HG03571 (cell line): ENCODE data around the gene MUC4.
"Not testable (repeated sequence)": the region's sequence is repeated elsewhere in the genome, so short reads cannot be mapped to it uniquely, and the experiment has no call there.

ENCODE experiments used
- ATAC-seq: cut with Tn5 transposase; IDR thresholded peaks from one replicate; pipeline ENCODE4 v1.9.1; 2021; ENCODE audit not compliant: unreplicated experiment

MUC4 gene

DNA sequence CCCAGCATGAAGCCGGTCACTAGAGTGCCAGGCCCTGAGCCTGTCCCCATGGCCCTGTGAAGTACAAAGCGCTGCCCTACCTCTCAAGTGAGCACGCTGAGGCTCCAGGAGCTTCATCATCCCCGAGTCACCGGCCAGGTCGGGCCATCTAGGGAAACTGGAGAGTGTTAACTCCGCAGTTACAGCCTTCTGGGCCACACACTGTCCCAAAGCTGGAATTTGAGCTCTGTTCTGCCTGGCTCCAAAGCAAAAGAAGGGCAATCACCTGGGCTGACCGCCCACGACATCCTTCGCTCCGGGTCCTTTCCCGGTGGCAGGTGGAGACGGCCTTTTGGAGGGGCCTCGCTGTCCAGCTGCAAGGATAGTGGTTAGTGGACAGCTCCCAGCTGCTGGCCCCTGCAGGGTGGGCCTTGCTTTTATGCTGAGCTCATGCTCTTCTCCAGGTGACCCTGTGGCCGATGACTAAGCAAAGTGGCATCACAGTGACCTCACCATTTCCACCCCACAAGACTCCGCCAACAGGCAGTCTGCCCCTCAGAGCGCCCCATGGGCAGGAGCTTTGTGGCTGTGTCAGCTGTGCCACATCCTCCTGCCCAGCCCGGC is 3.5 kb upstream of the MUC4 start:
- no peak for ATAC-seq

DNA sequence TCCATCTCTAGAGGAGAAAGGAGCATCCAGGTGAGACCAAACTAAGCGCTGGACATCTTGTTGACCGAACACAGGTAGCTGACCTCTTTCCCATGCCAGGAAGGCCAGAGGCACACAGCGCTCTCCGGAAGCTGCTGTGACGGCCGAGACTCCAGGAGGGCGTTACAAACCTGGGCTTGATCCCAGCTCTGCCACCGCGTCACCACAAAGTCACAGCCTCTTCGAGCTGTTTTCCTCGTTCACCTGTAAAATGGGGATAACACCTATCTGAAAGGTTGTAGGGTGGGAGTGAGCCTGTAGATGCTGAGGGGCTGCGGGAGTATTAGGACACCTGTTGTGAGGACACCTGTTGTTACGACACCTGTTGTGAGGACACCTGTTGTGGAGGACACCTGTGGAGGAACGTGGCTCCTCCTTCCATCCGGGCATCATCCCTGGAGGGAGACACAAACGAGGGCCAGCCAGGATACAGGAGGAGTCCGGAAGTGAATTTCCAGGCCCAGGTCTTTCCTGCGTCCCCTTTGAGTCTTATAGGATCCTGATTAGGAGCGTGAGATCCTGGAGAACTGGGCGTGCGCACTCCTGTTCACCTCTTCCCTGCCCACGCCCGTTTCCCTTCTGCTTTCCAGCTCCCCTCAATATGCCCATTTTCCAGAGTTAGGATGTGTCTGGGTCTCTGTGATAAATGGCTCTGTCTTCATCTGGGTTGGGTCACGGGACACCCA is 2.3 kb upstream of the MUC4 start:
- ATAC-seq = no peak

DNA sequence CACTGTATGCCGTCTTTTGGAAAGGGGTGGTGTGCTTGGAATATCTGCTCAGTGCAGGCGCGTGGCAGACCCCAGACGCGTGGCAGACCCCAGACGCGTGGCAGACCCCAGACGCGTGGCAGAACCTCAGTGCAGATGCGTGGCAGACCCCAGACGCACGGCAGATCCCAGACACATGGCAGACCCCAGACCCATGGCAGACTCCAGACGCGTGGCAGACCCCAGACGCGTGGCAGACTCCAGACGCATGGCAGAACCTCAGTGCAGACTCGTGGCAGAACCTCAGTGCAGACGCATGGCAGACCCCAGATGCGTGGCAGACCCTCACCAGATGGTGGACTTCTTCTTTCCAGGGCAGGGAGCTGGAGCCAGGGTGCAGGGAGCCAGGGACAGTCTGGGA is 637 bp upstream of the MUC4 start:
- no peak for ATAC-seq

DNA sequence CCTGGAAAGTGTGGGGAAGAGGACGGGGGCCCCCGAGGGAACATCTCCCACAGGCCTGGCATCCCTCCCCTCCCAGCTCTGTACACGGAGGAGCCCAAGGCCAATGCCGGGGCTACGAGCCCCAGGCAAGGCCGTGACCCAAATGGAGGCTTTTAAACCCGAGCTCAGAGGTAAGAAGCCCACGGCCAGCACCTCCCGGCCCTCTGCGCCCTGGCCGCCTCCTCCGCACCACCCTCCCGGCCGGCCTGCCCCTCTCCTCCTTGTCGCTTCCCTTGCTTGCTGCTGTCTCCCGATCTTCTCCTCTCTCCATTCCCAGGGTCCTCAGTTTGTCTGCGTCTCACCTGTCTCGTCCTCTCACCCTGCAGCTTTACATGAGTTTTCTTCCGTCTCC is 1.3 kb downstream of the MUC4 start:
- no peak for ATAC-seq

DNA sequence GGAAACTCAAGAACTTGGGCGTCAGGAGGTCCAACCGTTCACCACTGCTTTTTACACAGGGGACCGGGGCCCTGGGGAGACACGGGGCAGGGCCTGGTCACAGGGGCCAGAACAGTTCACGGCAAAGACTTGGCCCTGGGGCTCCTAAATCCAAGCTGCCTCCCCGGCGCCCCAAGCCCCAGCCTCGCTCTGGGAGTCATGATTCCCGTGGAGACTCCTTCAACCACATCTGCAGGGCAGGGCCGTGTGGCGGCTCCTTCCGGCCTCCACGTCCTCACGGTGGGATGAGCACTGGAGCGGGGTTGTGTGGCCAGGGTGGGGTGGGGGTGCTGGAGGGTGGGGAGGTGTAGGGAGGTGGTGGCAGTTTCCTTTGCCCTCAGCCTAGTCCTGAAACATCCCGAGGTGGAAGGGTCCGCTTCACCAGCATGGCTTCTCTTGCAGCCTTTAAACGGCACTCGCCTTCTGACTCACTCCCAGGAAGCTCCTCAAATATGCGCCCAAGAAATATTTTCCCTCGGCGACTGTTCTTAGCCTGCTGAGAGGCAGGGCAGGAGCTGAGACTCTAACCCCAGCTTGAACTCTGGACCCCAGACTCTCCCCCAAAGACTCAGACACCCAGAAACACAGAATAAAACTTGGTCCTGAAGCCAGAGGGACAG is 1.8 kb downstream of the MUC4 start:
- no peak for ATAC-seq

- no peak for ATAC-seq
Measured at GRCh38 chr3:195809291-195809785, 2.4 kb downstream of the MUC4 start.

DNA sequence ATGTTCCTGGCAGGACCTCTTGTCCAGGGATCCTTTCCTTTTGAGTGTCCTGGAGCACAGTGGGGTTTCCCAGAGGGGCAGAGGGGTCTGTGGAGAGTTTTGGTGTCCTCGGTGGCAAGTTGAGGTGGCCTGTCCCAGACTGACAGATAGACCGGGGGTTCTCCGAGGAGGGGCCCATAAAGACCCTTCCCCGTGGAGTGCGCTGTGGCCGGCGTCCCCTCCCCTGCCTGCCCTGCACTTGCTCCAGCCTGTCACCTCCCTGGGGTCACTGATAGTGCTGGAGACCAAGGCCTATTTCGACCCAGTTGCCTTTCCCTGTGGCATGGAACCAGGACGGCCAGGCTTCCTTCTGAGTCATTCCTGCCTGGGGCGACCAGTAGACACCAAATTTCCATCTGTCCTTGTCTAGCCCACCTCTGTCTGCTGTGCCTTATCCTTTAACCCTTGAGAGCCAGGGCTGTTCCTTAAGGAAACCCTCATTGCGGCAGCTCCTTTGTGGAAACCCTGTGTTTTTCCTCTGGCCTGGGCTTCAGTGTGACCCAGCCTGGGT is 2.9 kb downstream of the MUC4 start:
- no peak for ATAC-seq

GRCh38 chr3:195807681-195808121 is 4.0 kb downstream of the MUC4 start:
- ATAC-seq = no peak

- ATAC-seq = no peak
Measured at GRCh38 chr3:195806916-195807231, 4.9 kb downstream of the MUC4 start.

DNA sequence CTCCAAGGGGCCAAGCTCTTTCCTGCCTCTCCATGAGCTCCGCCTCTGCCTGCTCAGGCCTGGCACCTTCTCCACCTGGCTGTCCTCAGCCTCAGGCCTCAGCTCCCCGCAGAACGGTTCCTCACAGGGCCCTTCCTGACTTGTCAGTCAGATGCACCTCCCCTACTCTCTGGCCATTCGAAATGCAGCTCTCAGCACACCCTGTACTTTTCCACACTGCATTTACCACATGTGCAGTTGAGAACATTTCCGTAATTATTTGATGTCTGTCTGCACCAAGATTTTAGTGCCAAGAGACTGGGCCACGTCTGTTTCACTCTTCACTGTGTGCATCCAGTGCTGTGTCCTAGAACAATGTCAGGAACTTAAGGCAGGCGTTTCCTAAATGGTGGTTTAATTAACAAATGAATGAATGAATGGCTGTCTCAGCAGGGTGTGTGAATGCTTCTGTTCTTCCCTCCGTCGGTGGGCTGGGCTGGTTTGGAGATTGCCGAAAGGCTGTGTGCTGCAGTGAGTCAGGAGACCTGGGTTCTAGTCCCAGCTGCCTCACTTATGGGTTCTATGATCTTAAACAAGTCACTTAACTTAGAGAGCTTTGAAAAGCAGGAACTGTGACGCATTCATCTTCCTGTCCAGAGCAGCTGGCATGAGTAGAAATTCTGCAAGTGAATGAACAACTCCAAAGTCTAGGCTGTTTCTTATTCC is 5.4 kb downstream of the MUC4 start:
- ATAC-seq = no peak

DNA sequence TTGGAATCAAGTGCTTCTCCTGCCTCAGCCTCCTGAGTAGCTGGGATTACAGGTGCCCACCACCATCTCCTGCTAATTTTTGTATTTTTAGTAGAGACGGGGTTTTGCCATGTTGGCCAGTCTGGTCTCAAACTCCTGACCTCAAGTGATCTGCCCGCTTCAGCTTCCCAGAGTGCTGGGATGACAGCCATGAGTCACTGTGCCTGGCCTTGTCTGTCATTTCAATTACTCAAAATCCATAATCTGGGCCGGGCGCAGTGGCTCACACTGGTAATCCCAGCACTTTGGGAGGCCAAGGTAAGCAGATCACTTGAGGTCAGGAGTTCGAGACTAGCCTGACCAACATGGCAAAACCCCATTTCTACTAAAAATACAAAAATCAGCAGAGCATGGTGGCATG is 6.1 kb downstream of the MUC4 start:
- ATAC-seq = not testable (repeated sequence)

DNA sequence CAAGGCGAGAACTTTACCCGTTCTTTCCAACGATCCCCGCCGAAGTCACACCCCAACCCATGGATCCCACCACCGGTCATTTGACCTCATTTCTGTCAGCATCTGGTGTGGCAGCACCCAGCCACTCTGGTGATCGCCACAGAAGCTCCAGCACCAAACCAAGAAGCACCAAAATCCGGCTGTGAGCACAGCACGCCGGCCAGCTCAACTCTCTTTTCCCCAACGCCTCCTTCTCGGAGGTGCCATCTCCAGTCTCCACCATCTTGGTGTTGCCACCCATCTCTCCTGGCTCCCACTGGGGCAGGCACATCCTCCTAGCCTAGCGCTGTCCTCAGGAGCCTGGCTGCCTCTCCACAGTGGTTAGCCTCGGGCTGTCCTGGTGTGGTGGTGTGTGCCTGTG is 6.5 kb downstream of the MUC4 start:
- ATAC-seq = no peak

DNA sequence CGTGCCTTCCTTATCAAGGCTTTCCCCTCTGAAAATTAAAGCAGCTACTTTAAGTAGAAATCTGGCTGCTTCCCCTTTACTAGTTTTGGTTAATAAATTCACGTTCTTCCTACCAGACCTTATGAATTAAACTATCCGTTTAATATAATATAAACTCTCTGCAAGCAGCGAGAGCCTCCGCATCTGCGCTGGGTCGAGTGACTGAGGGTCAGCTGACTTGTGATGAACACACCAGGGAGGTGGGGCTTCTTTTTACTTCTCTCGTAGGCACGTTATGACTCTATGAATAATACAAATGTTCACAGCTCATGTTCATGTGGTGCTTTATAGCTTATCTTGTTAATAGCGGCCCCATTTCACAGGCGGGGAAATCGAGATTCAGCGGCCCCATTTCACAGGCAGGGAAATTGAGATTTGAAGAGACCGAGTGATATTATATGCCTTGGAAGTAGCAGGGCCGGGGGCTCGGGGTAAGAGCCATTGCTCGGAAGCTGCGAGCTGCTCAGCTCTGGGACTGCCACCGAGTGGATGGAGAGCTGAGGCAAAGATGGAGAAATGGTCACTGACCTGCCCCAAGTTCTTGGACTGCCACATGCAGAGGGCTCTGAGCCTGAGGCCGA is 8.3 kb downstream of the MUC4 start:
- ATAC-seq = no peak

GRCh38 chr3:195802795-195803194 is 8.9 kb downstream of the MUC4 start:
- no peak for ATAC-seq

DNA sequence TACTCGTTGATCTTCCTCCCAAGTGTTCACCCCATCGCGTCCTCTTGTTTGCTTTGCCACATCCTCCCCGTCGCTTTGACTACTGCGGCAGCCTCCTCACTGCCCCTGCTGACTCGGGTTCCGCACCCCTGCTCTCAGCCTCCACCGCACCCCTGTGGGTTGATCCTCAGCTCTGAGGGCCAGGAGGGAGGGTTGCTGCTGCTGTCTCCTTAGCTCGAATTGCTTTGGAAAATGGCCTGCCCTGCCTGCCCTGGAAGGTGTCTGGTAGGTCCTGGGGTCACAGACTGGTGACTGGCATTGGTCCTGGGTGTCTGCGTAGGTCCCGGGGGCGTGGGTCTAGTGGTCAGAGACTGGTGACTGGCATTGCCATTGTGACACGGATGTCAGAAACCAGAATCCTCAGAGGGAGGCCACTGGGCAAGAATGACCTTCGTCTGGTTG is 9.4 kb downstream of the MUC4 start:
- no peak for ATAC-seq

- no peak for ATAC-seq
Measured at GRCh38 chr3:195801251-195802183, 10.2 kb downstream of the MUC4 start.

- no peak for ATAC-seq
Measured at GRCh38 chr3:195800240-195800639, 11.5 kb downstream of the MUC4 start.

GRCh38 chr3:195796795-195797194 is 14.9 kb downstream of the MUC4 start:
- ATAC-seq = no peak

- no peak for ATAC-seq
Measured at GRCh38 chr3:195794708-195795107, 17.0 kb downstream of the MUC4 start.

GRCh38 chr3:195792621-195793020 is 19.1 kb downstream of the MUC4 start:
- not testable (repeated sequence) for ATAC-seq
